ENCODE data around the gene MYBPC2.

The MYBPC2 gene

DNA sequence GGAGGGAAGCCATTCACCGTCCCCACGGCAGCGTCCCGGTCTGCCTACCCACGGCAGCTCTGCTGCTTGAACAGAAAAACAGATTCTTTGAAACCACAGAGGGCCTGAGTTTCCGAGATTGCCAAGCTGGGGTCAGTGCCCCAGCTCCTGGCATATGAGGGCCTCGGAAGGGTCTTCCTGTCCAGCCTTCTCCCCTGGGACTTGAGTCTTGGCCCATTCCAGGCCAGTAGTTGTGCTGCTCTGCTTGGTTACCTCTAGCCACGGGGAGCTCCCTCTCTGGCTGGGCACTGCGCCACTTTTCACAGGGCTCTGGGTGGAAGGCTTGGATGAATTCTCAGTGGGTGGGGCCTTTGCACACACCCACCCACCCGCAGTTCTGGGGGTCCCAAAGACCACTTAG is 22.6 kb upstream of the MYBPC2 start:
- DNase-seq = no peak

GRCh38 chr19:50412419-50412818 is 20.3 kb upstream of the MYBPC2 start:
- no peak for DNase-seq

DNA sequence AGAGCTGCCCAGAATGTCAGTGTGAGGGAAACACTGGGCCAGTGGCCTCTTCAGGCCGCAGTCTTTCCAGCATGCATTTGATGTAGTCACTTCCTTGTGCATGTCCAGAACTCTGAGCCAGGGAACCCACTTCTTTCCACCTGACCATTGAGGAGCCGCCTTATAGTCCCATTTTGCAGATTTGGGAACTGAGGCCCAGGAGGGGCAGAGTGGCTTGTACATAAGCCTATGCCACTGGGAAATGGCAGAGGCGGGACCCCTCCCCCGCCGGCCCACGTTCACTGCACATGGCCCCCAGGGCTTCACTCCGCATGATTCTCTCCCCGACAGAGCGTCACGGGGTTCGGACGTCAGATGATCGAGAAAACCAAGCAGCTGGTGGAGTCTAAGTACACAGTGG is 19.6 kb upstream of the MYBPC2 start:
- DNase-seq = no peak

DNA sequence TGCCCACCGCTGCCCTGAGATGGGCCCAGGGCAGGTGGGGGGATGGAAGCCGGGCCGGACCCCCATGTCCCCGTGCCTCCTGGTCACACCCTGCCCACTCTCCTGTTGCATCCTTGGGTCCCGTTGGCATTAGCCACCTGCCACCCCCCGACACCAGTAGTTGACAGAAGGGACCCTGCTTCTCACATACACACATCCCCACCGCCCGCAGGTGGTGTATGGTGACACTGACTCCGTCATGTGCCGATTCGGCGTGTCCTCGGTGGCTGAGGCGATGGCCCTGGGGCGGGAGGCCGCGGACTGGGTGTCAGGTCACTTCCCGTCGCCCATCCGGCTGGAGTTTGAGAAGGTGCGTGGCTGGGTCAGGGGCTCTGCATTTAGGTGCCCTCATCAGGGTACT is 19.2 kb upstream of the MYBPC2 start:
- no peak for DNase-seq

- peak; percentile 49 to 68 (median 58) for DNase-seq
These were observed 17.6 kb upstream of the MYBPC2 start for GRCh38 chr19:50414864-50415660.

DNA sequence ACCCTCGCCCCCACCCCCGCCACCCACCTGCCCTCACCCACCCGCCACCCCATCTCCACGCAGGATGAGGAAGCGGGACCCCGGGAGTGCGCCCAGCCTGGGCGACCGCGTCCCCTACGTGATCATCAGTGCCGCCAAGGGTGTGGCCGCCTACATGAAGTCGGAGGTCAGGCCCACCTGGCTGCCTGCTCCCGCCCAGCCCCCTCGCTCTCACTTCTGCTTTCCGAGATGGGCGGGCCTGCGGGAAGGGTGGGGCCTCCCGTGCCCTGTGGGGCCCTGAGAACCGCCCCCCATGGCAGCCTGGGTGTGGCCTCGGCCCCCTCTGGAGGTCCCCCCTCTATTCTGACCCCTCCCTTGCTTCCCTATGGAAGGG is 17.0 kb upstream of the MYBPC2 start:
- no peak for DNase-seq

DNA sequence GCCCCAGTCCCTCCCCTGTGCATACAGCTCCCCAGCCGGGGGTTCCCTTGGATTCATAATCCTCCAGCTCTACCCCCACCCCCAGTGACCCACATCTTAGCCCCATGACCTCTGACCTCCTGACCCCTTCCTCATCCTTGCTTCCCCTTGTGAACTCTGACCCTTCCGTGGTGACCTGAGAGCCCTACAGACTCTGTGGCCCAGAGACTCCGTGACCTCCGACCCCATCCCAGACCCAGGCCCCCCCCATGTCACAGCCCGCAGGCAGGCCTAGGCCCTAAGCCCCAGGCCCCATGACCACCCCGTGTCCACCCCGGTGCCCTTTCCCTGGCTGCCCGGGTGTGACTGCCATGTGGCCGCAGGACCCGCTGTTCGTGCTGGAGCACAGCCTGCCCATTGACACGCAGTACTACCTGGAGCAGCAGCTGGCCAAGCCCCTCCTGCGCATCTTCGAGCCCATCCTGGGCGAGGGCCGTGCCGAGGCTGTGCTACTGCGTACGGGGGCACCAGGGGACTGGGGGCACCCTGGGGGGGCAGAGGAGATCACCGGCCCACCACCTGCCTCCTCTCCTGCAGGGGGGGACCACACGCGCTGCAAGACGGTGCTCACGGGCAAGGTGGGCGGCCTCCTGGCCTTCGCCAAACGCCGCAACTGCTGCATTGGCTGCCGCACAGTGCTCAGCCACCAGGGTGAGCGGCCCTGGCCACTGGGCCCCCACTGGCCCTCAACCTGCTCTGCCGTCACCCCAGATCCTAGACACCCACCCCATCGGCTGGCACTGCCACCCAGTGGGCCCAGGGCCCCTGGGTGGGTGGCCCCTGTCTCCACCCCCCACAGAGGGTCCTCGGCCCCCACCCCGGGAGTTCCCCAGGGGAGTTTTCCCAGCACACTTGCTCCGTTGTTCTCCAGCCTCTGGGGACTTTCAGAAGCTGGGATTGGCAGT is 16.4 kb upstream of the MYBPC2 start:
- DNase-seq = no peak

GRCh38 chr19:50417111-50418081 is 15.3 kb upstream of the MYBPC2 start:
- DNase-seq = no peak

- DNase-seq = no peak
These were observed 14.3 kb upstream of the MYBPC2 start, which contains the start of gene SPIB for GRCh38 chr19:50418176-50419021. Gene SPIB, plus strand, starts transcription at chr19:50418938. Its CDS starts 25 bp downstream, at chr19:50418963.

DNA sequence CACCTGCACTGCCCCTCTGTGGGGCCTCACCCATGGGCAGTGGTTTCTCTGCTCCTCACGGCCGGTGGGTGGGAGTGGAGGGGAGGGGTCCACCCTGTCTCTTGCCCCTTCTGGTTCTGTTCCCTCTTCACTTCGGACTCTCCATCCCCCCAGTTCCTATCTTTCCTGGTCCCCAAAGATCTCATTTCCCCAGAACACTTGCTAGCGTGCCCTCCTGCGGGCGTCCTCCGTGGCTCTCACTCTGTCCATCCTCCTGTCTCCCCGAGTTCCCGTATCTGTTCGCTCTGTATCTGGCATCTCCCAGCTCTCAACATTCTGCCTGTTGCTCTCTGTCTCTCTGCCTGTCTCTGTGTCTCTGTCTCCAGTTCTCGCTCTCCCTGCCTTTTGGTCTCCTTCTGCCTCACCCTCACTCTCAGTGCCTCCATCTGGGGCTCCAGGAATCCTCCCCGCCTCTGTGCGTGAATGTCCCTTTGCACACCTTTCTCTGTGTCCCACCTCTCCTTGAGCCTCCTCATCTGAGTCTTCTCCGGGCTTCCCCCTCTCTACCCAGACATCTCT is 13.6 kb upstream of the MYBPC2 start:
- DNase-seq = no peak

DNA sequence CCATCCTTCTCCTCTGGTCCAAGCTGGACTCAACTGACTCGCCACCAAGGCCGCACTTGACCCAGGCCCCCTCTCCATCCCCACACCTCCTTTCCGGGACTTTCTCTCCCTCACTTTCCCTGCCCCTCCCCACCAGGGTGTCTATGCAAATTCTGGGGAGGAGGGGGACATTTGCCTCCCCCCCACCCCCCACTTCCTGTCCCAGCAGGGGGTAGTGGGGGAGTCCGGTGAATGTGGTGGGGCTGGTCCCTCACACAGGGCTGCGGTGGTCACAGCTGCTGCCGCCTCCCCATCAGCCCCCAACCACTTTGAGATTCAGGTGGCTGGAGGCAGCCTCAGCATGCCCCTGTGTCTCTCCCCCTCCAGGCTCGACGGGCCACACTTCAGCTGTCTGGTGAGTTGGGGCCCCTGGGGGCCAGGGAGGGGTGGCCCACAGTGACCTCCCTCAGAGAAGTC is 13.1 kb upstream of the MYBPC2 start:
- DNase-seq = no peak

DNA sequence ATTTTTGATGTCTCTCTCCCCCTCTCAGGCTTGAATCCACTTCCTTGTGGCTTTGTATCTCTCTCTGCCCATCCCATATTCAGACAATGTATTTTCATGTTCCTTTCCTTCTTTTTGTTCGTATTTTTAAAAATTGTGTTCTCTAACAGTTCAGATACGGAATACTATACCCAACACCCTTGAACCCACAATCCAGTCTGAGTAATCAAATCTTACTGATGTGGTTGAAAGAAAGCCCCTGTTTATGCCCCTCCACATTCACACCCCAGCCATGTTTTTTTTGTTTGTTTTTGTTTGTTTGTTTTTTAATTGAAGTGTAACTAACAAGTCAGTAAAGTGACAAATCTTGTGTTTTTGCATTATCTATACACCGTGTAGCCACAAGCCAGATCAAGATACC is 12.6 kb upstream of the MYBPC2 start:
- DNase-seq = no peak

DNA sequence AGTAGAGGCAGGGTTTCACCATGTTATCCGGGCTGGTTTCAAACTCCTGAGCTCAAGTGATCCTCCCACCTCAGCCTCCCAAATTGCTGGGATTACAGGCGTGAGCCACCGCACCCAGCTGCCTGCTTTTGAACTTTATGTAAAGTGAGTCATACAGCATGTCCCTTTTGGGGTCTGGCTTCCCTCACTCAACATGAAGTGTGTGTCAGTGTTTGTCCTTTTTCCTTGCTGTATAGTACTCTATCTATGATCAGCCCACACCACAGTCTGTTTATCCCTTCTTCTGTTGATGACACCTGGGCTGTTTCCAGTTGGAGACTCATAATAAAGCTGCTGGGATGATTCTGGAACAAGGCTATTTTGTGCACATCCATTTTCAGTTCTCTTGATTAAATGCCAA is 11.9 kb upstream of the MYBPC2 start:
- DNase-seq = no peak

GRCh38 chr19:50422397-50423278 is 10.1 kb upstream of the MYBPC2 start:
- DNase-seq = no peak

- DNase-seq = no peak
These were observed 9.2 kb upstream of the MYBPC2 start for GRCh38 chr19:50423279-50424113.

GRCh38 chr19:50425581-50425980 is 7.1 kb upstream of the MYBPC2 start:
- no peak for DNase-seq

- DNase-seq = no peak
These were observed 5.3 kb upstream of the MYBPC2 start for GRCh38 chr19:50427318-50427925.

DNA sequence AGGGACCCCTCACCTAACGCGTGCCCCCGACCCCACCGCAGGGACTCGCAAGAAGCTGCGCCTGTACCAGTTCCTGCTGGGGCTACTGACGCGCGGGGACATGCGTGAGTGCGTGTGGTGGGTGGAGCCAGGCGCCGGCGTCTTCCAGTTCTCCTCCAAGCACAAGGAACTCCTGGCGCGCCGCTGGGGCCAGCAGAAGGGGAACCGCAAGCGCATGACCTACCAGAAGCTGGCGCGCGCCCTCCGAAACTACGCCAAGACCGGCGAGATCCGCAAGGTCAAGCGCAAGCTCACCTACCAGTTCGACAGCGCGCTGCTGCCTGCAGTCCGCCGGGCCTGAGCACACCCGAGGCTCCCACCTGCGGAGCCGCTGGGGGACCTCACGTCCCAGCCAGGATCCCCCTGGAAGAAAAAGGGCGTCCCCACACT is 4.7 kb upstream of the MYBPC2 start:
- DNase-seq = no peak
